HG02763 (cell line): ENCODE data around the gene SHKBP1.
"Not testable (repeated sequence)": the region's sequence is repeated elsewhere in the genome, so short reads cannot be mapped to it uniquely, and the experiment has no call there.

Experiments used
- ATAC-seq: cut with Tn5 transposase; IDR thresholded peaks from one replicate; pipeline ENCODE4 v1.9.1; 2021; ENCODE audit warnings: mild to moderate bottlenecking, moderate library complexity; ENCODE audit not compliant: unreplicated experiment

The SHKBP1 gene

DNA sequence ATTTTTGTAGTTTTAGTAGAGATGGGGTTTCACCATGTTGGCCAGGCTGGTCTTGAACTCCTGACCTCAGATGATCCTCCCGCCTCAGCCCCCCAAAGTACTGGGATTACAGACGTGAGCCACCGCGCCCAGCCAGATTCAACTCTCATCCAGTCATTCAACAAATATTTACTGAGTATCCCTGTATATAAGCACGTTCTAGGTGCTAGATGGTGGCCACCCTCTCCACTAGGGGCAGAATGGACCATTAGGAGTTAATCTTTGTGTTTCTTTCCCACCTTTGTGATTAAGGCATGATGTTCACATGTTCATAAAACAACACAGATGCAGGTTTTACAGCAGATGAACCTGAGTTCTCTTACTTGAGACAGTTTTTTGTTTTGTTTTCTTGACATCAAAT, 7.3 kb downstream of the SHKBP1 start:
- no peak for ATAC-seq

DNA sequence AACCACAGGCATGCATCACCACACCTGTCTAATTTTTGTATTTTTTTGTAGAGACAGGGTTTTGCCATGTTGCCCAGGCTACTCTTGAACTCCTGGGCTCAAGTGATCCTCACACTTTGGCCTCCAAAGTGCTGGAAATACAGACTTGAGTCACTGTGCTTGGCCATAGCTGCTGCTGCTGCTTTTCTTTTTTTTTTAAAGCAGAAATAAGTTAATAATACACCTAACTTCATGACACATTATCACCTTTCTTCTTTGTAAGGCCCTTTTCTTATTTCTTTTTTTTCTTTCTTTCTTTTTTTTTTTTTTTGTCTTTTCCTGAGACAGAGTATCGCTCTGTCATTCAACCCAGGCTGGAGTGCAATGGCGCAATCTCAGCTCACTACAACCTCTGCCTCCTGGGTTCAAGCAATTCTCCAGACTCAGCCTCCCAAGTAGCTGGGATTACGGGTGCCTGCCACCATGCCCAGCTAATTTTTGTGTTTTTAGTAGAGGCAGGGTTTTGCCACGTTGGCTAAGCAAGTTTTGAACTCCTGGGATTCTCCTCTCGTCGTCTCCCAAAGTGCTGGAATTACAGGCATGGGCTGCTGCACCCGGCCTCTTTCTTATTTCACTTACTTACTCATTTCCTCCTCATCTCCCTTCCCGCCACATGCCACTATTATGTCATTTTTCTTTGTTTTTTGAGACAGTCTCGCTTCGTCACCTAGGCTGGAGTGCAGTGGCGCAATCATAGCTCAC, 8.7 kb downstream of the SHKBP1 start:
- no peak for ATAC-seq

DNA sequence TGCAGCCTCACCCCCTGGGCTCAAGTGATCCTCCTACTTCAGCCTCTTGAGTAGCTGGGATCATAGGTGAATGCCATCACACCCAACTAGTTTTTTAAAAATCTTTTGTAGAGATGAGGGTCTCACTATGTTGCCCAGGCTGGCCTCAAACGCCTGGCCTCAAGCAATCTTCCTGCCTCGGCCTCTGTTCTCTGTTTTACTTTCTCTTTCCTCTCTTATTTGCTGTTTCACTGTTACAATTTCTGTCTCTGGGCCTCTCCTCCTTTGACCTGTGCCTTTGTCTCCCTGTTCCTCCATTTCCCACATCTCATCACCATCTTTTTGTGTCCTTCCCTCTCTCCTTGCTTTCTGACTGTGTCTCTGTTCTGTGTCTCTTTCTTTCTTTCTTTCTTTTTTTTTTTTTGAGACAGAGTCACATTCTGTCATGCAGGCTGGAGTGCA, 9.3 kb downstream of the SHKBP1 start:
- ATAC-seq = no peak

DNA sequence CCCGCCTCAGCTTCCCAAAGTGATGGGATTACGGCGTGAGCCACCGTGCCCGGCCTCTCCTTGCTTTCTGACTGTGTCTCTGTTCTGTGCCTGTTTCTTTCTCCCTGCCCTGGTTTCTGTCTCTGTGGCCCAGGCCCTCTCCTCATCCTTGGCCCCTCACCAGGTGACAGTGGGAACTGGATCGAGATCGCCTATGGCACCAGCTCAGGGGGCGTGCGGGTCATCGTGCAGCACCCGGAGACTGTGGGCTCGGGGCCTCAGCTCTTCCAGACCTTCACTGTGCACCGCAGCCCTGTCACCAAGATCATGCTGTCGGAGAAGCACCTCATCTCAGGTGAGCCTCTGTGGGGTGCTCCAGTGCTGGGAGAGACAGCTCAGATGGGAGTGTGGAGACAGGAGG, 9.9 kb downstream of the SHKBP1 start:
- ATAC-seq = no peak

DNA sequence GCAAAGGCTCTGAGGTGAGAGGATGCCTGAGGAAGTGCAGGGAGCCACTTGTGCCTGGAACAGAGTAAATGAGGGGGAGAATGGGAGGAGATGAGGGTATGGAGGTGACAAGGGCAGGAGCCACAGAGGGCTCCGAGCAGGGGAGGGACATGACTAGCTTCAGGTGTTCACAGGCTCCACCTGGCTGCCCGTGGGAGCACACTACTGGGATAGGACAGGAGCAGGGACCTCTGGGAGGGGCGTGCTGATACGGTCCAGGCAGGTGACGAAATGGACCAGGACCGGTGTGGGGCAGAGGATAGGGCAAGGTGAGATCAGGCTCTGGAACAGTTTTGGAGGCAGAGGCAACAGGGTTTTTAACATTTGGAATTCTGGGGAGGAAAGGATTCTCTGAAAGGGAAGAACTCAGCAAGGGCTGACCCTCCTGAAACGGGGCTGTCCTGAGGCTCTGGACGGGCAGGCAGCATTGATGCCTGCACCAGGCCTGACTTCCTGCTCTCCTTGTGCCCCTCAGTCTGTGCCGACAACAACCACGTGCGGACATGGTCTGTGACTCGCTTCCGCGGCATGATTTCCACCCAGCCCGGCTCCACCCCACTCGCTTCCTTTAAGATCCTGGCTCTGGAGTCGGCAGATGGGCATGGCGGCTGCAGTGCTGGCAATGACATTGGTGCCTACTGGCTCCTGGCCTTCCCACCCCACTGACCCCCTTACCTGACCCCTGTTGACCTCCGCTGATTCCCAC, 11.6 kb downstream of the SHKBP1 start:
- ATAC-seq = no peak

DNA sequence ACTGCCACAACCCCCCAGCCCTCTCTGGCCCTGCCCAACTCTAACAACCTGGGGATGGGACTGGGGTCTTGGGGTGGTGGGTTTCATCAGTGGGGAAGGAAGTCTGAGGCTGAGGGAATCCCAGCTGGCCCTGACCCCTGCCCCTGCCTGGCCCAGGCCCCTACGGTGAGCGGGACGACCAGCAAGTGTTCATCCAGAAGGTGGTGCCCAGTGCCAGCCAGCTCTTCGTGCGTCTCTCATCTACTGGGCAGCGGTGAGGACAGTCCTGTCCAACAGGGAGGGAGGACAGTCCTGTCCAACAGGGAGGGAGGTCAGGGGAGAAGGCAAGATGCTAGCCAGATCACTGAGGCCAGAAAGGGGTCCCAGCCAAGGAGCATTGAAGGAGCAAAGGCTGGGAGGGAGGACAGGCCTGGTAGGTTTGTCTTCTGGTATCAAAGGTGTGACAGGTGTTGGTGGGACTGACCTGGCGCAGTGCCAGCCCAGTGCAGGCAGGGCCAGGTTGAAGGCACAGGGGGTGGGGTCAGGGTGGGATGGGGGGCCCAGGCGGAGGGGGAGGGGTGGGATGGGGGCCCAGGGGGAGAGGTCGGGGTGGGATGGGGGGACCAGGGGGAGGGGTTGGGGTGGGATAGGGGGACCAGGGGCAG, 12.4 kb downstream of the SHKBP1 start:
- no peak for ATAC-seq

DNA sequence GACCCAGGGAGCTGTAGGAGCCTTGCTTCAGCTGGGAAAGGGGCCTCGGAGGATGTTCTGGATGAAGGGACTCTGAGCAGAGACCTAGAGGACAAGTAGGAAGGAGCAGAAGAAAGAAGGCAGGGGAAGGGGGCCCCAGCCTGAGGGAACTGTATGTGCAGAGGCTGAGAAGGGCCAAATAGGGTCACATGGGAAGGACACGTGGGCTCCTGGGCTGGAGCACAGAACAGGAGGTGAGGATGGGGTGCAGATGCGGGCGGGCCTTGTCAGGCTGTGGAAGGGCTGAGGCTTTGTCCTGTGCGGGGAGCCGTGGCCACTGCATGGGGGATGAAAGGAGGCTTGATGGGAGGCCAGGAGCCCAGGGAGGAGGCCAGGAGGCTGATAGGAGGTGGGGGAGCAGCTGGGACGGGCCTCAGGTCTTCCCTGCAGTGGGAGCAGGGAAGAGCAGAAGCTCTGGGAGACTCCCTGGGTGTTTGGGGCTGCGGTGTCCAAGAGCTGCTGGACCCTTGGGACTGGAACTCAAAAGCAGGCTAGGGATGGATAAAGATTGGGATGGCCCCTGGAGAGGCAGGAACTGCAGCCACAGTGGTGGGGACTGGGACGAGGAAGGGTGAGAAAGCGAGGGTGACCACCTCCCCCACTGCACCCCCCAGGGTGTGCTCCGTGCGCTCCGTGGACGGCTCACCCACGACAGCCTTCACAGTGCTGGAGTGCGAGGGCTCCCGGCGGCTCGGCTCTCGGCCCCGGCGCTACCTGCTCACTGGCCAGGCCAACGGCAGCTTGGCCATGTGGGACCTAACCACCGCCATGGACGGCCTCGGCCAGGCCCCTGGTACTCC, 13.1 kb downstream of the SHKBP1 start:
- no peak for ATAC-seq

DNA sequence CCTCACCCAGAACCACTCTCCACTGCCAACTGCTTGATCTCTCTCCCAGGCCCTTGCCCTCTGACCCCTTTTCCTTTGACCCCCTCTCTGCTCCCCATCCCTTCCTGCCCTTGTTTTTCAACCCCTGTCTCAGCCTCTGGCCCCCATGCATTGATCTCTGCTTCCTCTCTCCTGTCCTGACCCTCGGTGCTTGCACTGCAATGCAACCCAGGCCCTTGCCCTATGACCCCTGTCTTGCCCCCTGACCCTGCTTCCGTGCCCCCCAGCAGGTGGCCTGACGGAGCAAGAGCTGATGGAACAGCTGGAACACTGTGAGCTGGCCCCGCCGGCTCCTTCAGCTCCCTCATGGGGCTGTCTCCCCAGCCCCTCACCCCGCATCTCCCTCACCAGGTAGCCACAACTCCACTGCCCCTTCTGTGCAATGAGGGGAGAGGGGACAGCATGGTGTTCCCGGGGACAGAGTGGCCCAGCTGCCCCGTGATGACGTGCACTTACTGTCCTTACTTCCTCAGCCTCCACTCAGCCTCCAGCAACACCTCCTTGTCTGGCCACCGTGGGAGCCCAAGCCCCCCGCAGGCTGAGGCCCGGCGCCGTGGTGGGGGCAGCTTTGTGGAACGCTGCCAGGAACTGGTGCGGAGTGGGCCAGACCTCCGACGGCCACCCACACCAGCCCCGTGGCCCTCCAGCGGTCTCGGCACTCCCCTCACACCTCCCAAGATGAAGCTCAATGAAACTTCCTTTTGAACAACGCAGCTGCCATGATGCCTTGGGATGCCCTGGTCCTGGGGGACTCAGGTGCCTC, 14.0 kb downstream of the SHKBP1 start:
- no peak for ATAC-seq

DNA sequence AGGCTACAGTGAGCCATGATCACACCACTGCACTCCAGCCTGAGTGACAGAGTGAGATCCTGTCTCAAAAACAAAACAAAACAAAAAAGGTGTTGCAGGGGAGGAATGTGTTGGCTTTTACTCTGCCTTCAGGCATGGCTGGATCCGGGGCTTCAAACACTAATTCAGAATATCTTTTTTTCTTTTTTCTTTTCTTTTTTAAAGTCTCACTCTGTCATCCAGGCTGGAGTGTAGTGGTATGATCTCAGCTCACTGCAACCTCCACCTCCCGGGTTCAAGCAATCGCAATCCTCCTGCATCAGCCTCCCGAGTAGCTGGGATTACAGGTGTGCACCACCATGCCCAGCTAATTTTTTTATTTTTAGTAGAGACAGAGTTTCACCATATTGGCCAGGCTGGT, 15.1 kb downstream of the SHKBP1 start:
- not testable (repeated sequence) for ATAC-seq

DNA sequence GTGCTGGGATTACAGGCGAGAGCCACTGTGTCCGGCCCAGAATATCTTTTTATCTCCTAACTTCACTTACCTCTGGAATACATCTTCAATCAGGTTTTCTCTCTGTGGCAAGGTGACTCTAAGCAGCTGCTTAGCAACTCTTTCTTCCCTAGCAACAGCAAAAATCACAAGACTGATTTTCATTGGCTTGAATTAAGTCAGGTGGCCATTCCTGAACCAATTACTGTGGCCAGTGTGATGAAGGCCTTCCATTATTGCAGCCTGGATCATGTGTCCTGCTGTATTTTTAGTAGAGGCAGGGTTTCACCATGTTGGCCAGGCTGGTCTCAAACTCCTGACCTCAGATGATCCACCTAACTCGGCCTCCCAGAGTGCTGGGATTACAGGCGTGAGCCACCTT, 15.5 kb downstream of the SHKBP1 start:
- no peak for ATAC-seq

DNA sequence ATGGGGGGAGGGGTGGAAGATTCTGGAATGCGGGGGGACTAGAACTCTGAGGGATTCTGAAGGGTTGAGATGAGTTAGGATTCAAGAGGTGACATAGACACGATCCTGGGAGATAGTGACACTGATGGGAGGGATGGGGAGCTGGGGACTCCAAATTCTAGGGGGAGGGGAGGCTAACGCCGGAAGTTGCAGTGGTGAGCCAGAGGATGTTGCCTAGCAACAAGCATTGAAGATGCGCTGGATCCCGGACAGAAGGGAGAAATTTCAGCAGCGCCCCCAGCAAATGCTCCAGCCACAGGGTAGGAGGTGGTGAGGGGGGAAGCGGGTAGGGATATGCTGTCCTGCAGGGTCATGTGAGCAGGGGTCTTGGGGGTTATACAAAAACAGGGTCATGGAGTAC, 17.6 kb downstream of the SHKBP1 start:
- no peak for ATAC-seq

DNA sequence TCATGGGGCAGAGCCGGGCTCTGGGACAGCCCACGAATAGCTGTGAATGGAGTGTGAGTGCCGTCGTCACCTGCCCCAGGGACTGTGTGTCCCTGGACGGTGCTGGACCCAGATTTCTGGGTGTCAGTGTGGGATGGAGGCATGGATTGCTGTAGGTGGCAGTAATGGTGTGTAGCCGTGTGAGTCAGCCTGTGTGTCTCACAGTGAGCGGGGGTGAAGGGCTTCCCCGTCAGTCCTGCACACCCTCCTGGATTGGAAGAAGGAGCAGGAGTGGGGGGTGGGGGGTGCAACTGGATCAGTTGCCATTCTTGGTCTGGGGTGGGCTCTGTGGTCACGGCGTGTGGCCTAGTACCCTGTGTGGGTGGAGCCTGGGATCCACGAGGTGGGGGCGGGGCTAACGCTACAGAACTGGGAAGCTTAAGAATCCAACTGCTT, 18.0 kb downstream of the SHKBP1 start:
- no peak for ATAC-seq

DNA sequence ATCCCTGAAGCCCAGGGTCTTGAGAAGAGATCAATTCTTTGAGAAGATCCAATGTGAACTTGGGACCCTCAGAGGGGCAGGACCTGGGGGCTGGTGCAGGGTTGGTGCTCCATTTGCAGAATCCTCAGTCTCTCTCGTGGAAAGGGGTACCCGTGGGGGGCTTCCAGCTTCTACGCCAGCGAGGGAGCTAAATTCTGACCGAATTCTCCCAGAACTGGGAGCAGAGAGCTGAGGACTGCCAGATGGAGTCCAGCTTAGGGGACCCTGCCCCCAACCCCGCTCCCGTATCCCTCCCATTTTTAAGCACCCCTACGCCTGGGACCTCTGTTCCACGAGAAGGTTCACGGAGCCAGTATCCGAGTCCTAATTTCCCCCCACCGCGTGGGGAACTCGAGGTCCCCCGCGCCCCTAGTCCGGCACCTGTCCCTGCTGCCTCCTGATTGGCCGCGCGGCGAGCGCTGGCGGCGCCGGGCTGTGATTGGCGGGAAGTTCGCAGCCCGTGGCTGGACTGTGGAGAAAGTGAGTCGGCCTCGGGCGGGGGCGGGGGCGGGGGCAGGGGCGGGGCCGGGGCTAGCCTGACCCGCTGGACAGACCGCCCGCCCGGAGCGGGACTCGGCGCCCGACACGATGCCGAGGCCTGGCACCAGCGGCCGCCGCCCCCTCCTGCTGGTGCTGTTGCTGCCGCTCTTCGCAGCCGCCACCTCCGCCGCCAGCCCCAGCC, 20.1 kb downstream of the SHKBP1 start:
- ATAC-seq = no peak

DNA sequence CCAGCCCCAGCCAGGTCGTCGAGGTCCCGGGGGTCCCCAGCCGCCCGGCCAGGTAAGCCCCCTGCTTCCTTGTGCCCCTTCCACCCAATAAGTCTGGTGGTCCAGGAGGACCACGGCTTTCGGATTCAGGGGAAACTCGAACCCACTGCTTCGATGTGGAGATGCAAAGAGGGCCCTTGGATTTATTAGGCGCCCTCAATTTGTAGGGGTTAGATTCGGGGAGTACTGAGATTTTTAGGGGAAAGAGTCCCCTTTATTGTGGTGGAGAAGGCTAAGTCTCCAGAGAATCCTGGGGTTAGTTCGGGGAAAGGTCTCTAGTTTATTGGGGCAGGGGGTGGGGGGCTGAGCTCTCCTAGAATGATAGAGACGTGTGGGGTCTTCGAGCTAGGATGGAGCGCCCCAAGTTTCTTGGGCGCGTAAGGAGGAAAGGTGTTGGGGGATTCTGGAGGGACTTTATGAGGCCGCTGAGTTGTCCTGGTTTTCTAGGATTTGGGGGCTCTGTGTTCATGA, 20.7 kb downstream of the SHKBP1 start:
- no peak for ATAC-seq

DNA sequence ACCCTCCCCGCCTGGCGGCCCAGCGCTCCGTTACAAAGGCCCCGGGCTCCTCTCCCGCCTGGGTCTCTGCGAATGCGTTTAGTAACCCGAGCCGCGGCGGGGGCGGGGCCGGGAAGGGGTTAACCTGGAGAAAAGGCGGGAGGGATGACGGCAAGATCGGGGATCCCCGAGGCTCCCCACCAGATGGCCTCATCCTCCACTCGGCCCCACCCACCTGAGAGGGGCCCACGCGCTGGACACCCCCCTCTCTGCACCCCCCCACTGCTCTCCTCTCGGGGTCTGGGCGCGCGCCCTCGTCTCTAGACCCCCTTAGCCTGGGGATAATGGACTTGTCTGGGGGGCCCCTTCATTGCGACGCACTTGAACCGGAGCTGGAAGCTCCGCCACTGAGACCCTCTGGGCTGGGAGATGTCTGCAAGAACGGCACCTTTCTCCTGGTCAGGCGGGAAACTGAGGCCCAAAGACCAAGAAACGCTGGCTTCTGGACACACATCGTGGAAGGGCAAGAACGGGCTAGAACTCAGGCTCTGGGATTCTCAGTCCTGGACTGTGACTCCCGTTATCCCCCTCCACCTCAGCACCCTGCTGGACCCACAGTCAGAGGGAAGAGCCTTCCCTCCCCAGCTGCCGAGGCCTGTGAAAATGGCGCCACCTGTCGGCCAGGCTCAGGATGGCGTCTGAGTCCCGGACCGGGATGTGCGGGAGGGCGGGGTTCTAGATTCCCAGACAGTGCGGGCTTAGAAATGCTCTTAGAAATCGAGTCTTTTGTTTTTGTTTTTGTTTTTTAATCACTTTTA, 21.6 kb downstream of the SHKBP1 start:
- ATAC-seq = no peak

DNA sequence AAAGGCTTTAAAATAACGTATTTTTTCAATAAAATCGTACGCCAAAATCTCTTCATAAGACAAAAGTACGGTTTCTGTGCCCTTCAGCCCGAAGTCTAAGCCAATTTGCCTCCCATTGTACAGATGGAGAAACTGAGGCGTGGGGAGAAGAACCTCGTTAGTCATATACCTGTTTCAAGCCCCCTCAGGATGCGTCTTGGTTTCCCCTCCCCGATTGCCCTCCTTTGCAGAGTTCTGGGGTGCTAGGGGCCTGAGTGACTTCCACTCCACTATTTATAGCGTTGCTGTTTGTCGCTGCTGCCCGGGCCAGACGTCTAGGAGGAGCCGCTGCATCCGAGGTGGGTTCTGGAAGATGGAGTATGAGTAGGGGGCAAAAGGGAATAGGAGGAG, 22.2 kb downstream of the SHKBP1 start:
- no peak for ATAC-seq

DNA sequence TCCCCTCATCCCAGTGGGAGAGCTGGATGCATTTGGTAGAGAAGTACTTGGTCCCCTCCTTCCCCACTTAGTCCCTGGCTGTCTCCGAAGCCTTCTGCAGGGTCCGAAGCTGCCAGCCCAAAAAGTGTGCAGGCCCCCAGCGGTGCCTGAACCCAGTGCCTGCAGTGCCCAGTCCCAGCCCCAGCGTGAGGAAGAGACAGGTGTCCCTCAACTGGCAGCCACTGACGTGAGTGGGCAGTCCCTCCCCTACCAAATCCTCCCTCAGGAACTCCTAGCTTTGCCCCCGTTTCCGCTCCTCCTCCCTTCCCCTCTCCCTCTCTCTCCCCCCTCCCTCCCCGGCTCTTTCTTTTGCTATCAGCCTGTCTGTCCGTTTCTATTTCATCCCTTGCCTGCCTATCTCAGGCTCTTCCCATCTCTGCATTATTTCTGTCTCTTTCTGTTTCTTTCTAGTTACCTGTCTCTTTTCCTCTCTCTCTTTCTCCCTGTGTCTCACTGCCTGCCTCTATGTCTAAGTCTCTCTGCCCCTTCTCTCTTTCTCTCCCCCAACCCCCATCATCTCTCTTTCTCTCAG, 22.7 kb downstream of the SHKBP1 start:
- no peak for ATAC-seq

DNA sequence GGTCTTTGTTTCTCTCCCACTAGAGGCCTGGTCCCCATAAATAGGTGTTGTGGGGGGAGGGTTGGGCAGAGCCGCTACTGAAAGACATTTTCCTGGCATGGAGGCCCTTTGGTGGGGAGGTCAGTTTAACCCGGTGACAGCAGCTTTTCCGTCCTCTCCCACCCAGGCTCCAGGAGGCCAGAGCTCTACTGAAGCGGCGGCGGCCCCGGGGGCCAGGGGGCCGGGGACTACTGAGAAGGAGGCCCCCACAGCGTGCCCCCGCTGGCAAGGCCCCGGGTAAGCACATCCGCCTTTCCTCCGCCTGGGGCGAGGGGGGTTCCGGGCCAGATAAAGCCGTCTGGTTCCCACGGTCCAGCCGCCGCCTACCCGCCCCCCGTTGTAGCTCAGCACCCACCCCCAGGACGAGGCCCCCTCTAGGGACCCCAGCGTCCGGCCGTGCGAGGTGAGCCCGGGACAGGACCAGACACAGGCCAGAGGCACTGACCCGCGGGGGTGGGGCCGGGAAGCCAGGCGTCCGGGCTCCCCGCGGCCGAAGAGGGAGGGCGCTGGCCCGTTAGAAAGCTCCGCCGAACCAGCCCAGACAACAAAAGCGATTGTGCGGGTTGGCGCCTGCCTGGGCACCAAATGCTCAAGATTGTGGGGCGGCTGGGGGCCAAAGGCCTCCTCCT, 23.4 kb downstream of the SHKBP1 start:
- ATAC-seq = no peak
